ENCODE results near the gene USP49.
"Not testable (repeated sequence)": the region's sequence is repeated elsewhere in the genome, so short reads cannot be mapped to it uniquely, and the experiment has no call there.

Gene USP49

GRCh38 chr6:41895300-41896233 is at the start of gene USP49:
USP49 (minus strand) TSS chr6:41895375; CDS start chr6:41806983, 88,392 bp downstream.
- DNase-seq, result peak; percentile 91

DNA sequence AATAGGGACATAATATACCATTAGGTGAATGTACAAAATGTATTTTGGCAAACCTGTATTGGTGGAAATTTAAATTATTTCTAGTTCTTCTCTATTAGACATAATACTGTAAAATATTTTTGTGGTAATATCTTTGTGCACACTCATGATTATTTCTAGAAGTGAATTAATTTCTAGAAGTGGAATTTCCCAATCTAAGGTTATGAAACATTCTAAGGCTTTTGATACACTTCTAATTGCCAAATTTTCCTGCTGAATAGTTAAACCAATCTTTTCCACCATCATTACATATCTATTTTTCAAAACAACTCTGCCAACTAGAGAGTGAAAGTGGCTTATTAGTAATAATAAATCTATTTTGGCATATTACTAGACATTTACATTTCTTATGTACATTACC is 48.3 kb upstream of the USP49 start:
- no peak for DNase-seq

DNA sequence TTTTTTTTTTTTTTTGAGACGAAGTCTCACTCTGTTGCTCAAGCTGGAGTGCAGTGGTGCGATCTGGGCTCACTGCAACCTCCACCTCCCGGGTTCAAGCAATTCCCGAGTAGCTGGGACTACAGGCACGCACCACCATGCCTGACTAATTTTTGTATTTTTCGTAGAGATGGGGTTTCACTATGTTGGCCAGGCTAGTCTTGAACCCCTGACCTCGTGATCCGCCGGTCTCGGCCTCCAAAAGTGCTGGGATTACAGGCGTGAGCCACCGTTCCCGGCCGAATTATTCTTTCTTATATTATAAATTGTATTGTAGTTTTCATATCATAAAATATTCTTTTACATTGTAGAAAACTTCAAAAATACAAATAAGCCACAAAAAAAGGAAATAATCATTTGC is 47.7 kb upstream of the USP49 start:
- not testable (repeated sequence) for DNase-seq

DNA sequence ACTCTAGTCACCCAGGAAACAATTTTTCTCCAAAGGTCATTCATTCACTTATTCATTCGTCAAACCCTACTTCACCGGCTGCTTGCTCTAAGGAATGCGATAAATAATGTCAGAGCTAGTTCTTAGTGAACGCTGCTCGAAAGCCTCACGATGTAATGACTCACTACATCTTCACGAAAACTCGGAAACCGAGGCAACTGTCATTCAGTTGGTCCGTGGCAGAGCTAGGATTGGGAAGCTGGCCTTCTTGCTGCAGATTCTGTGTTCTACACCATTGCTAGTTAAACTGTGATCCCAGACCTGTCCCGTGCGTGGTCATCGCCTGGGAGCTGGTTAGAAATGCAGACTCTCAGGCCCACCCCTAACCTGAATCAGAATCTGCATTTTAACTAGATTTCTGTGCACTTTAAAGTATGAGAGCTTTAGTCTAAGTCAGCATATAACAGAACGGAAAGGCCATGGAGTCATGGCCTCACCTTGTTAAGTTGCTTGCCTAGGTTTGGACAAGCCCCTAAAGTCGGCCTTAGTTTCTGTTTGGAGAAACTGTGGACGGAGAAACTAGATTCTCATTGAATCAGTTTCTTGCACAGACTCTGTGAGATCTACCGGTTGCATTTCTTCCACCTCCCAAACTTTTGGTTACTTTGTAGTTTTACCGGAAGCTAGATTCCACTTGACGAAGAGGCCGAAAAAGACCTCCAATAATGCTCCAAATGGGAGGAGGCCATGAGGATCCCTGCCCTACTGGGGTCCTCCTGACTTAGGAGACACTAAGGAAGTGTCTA is 47.1 kb upstream of the USP49 start:
- no peak for DNase-seq

- DNase-seq, result peak; percentile 87
Measured at GRCh38 chr6:41941280-41942066, 46.3 kb upstream of the USP49 start, which contains the start of gene CCND3. CCND3 (minus strand) TSS chr6:41941808; CDS start chr6:41941649, 159 bp downstream.

- peak; percentile 42 for DNase-seq
Measured at GRCh38 chr6:41940759-41941279, 45.6 kb upstream of the USP49 start.

GRCh38 chr6:41939848-41940758 is 44.9 kb upstream of the USP49 start:
- DNase-seq, result no peak

GRCh38 chr6:41939176-41939847 is 44.1 kb upstream of the USP49 start:
- no peak for DNase-seq

DNA sequence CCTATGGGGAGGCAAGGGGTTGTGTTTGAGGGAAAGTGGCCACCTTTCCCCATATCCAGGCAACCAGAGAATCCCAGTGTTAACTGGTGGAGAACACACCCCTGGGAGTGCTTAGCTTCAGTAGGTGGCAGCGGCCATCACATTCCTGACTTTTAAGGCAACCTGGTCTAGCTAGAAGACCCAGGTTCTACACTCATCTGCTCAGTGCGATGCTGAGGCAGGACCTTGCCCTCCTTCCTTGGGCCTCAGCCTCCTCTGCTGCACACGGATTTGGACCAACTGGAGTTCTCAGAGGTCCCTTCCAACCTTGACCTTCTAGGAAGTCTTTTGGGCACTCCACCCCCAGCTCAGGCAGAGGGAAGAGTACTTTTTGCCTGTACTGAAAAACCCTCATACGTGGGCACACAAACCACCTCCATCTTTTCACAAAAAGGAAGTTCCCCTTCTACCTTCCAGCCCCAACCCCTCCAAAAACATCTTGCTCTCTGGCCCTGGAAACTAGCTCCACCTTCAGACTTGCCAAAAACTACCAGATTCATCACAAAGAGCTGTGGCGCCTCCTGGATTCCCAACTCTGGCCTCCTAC is 43.5 kb upstream of the USP49 start:
- no peak for DNase-seq

DNA sequence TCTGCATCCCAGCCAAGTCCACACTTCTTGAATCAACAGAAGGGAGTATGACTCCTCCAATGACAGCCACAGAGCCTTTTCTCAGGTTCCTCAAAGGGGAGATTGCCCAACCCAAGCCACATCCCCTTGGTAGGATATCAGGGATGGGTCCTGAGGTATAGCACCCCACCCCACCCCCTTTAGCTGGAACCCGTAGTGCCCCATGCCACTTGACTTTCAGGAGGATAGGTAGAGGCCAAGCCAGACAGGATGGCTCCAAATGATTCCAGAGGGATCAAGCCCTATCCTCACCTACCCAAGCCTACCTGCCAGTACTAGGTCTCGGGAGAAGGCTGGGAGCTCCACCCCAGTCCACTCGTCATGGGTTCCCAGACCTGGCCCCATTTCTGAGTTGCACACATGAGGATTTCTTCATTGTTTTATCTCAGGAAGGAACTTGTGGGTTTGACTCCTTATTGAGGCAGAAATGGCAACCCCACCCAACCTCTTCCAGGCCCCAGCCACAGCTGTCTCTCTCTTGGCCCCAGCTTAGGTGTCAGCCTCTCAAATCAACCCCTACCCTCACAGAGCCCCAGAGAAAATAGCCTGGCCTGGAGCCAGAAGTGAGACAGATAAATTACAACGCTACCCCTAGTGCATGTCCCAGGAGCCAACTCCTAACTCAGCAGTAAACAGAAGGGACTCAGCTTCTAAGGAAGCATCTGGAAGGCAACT is 42.8 kb upstream of the USP49 start:
- DNase-seq, result peak; percentile 53

- DNase-seq, result no peak
Measured at GRCh38 chr6:41937472-41937860, 42.3 kb upstream of the USP49 start.

DNA sequence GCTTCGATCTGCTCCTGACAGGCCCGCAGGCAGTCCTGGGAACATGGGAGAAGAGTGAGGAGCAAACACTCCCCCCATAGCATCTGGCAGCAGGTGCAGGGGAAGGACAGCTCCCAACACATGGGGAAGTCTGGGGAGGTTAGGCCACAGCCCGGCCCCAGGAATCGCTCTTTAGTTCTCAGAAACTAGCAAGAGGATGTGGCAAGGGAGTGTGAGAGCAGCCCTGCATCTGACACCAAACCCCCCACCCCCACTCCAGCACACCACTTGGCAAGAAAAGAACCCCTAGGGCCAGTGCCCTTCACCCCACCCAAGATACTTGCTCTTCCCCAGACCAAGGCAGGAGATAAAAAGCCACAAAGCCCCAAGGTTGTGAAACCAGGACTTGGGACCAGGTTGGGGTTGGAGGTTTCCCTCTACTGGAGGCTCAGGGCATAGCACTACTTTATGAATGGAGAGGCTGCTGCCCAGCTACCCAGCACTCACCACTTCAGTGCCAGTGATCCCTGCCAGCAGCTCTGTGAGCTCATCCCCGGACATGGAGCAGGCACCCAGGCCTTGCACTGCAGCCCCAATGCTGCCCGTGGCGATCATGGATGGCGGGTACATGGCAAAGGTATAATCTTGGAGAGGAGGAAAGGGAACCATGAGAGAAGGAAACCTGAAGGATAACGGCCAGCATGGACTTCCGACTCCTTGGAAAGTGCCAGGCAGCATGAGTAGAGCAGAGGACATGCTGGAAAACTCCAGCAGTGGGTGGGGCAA is 41.1 kb upstream of the USP49 start:
- peak; percentile 55 for DNase-seq

- no peak for DNase-seq
Measured at GRCh38 chr6:41935685-41936072, 40.5 kb upstream of the USP49 start.

- DNase-seq, result no peak
Measured at GRCh38 chr6:41935193-41935574, 40.0 kb upstream of the USP49 start.

GRCh38 chr6:41934278-41935192 is 39.4 kb upstream of the USP49 start:
- DNase-seq, result no peak

DNA sequence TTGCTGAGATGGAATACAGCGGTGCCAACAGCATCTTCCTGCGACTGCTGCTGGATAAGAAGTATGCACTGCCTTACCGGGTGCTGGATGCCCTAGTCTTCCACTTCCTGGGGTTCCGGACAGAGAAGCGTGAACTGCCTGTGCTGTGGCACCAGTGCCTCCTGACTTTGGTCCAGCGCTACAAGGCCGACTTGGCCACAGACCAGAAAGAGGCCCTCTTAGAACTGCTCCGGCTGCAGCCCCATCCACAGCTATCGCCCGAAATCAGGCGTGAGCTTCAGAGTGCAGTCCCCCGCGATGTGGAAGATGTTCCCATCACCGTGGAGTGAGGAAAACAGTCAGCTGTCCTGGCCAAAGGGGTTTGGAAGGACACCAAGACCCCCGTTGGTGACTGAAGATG is 37.2 kb upstream of the USP49 start:
- DNase-seq, result no peak

GRCh38 chr6:41931792-41932191 is 36.6 kb upstream of the USP49 start:
- DNase-seq, result no peak

GRCh38 chr6:41929924-41930323 is 34.7 kb upstream of the USP49 start:
- no peak for DNase-seq

Measured in NCI-H2171 treated with DMSO at 0.1 percent for 48 hours (cell line).